ENCODE measurements around the gene RTKN2. TPM values are rescaled to one million over a fixed set of nuclear protein-coding genes. Genes with fewer than 3 reads are reported as not detected.
"Not testable (repeated sequence)": the region's sequence is repeated elsewhere in the genome, so short reads cannot be mapped to it uniquely, and the experiment has no call there.

RTKN2 gene
- total RNA-seq, 4 donors from 2014 or later: 1.3 to 5.8 (median 1.7) TPM

GRCh38 chr10:62244088-62244487 is 24.6 kb downstream of the RTKN2 start:
- no peak overlapping the region for H3K4me3 ChIP-seq
- no peak for TF ChIP-seq CTCF (IDR thresholded peaks at IDR 0.05)
- no peak for TF ChIP-seq POLR2A (IDR thresholded peaks at IDR 0.05)

GRCh38 chr10:62243647-62243997 is 25.0 kb downstream of the RTKN2 start:
- Histone ChIP-seq H3K4me1 (peaks cover 0 to 4% (median 0%) of the 10 kb centered on the region in 4 donors), H3K27me3 (no peaks in the 10 kb centered on the region), H3K9me3 (no peaks in the 10 kb centered on the region), H3K4me3 (no peak overlapping the region), H3K36me3 (no peaks in the 10 kb centered on the region), H3K27ac (peak overlapping the region; percentile 19 to 64 (median 58))
- DNase-seq: no peak
- TF ChIP-seq CTCF (IDR thresholded peaks at IDR 0.05) (no peak), POLR2A (IDR thresholded peaks at IDR 0.05) (no peak)

More at GRCh38 chr10:62244088-62244487, 24.6 kb downstream of the RTKN2 start:
- peak overlapping the region; percentile 19 to 64 (median 58) for H3K27ac ChIP-seq
- H3K9me3 ChIP-seq: no peaks in the 10 kb centered on the region
- no peaks in the 10 kb centered on the region for H3K27me3 ChIP-seq
- DNase-seq: no peak
- peaks cover 0 to 4% (median 0%) of the 10 kb centered on the region in 4 donors for H3K4me1 ChIP-seq
- no peaks in the 10 kb centered on the region for H3K36me3 ChIP-seq

- DNase-seq, H3K9me3 ChIP-seq, H3K27me3 ChIP-seq, H3K36me3 ChIP-seq, H3K4me3 ChIP-seq, H3K4me1 ChIP-seq: not testable (repeated sequence)
- H3K27ac ChIP-seq: peak overlapping the region; percentile 19 to 64 (median 58)
These were observed 25.5 kb downstream of the RTKN2 start for GRCh38 chr10:62242965-62243646.

- H3K36me3 ChIP-seq, H3K4me1 ChIP-seq, H3K9me3 ChIP-seq, DNase-seq, H3K27ac ChIP-seq, H3K4me3 ChIP-seq, H3K27me3 ChIP-seq: not testable (repeated sequence)
These were observed 27.1 kb downstream of the RTKN2 start for GRCh38 chr10:62241521-62241920.

GRCh38 chr10:62239994-62240393 is 28.6 kb downstream of the RTKN2 start:
- Histone ChIP-seq H3K27ac (no peak overlapping the region), H3K4me1 (peaks cover 0 to 4% (median 0%) of the 10 kb centered on the region in 4 donors), H3K36me3 (no peaks in the 10 kb centered on the region), H3K9me3 (no peaks in the 10 kb centered on the region), H3K27me3 (no peaks in the 10 kb centered on the region), H3K4me3 (no peak overlapping the region)
- no peak for DNase-seq
- TF ChIP-seq CTCF (IDR thresholded peaks at IDR 0.05) (no peak), POLR2A (IDR thresholded peaks at IDR 0.05) (no peak)

GRCh38 chr10:62238880-62239279 is 29.8 kb downstream of the RTKN2 start:
- DNase-seq: no peak
- H3K27me3 ChIP-seq: no peaks in the 10 kb centered on the region
- no peaks in the 10 kb centered on the region for H3K36me3 ChIP-seq
- H3K9me3 ChIP-seq: no peaks in the 10 kb centered on the region
- no peaks in the 10 kb centered on the region for H3K4me1 ChIP-seq
- TF ChIP-seq POLR2A (IDR thresholded peaks at IDR 0.05) (no peak), CTCF (IDR thresholded peaks at IDR 0.05) (no peak)
- no peak overlapping the region for H3K4me3 ChIP-seq
- H3K27ac ChIP-seq: no peak overlapping the region

- DNase-seq: no peak
- Histone ChIP-seq H3K27me3 (no peaks in the 10 kb centered on the region), H3K36me3 (no peaks in the 10 kb centered on the region), H3K9me3 (no peaks in the 10 kb centered on the region), H3K27ac (no peak overlapping the region), H3K4me3 (no peak overlapping the region), H3K4me1 (no peaks in the 10 kb centered on the region)
- TF ChIP-seq POLR2A (IDR thresholded peaks at IDR 0.05) (no peak), CTCF (IDR thresholded peaks at IDR 0.05) (no peak)
These were observed 30.7 kb downstream of the RTKN2 start for GRCh38 chr10:62237966-62238365.

All from Peyer's patch (tissue), 4 donors.